Tibial artery (tissue), 4 donors: ENCODE measurements around the gene SDK1.

Experiments
- DNase-seq, 2 donors: peaks; one replicate each; pipeline ENCODE4 v3.0.0-alpha.2; 2019
- H3K27ac ChIP-seq, 2 donors: fragments of 200-600 bp; sonication (generic) in 1 of 2; 1 replicate in 1 of 2; 2 replicates in 1 of 2; pipeline ENCODE4 v1.5.1; 2018 to 2019; ENCODE audit warnings: mild to moderate bottlenecking in 1 of 2
- H3K27me3 ChIP-seq, 2 donors: fragments of 200-600 bp; sonication (generic) in 1 of 2; one replicate each; pipeline versions ENCODE4 v1.5.1 to v1.6.0; 2016 to 2019
- H3K36me3 ChIP-seq, 3 donors: fragments of 200-600 bp; sonication (generic) in 2 of 3; one replicate each; pipeline ENCODE4 v1.5.1; 2016 to 2019; ENCODE audit warnings: mild to moderate bottlenecking in 2 of 3
- H3K4me1 ChIP-seq, 4 donors: fragments of 200-600 bp; sonication (generic) in 2 of 4; 1 replicate in 3 of 4; 2 replicates in 1 of 4; pipeline ENCODE4 v1.5.1; 2016 to 2019
- H3K4me3 ChIP-seq, 2 donors: fragments of 200-600 bp; sonication (generic) in 1 of 2; 1 replicate in 1 of 2; 2 replicates in 1 of 2; pipeline ENCODE4 v1.5.1; 2018 to 2019; ENCODE audit warnings: mild to moderate bottlenecking in 2 of 2
- H3K9me3 ChIP-seq, 3 donors: fragments of 200-600 bp; sonication (generic) in 1 of 3; one replicate each; pipeline ENCODE4 v1.5.1; 2016 to 2019
- CTCF ChIP-seq, 2 experiments: fragments of 200-600 bp in 1 of 2; fragments of 450-650 bp in 1 of 2; IDR thresholded peaks; one replicate each; pipeline ENCODE4 v1.5.1; 2017 to 2019; ENCODE audit warnings: antibody characterized with exemption in 2 of 2, mild to moderate bottlenecking in 1 of 2, moderate library complexity in 1 of 2
- intact Hi-C: fragments of 100-400 bp; cut with DNase I; formaldehyde crosslinking; loops from one replicate; pipeline ENCODE4 v1.15.0; 2023; ENCODE audit warnings: low total_unique reads

SDK1 gene

DNA sequence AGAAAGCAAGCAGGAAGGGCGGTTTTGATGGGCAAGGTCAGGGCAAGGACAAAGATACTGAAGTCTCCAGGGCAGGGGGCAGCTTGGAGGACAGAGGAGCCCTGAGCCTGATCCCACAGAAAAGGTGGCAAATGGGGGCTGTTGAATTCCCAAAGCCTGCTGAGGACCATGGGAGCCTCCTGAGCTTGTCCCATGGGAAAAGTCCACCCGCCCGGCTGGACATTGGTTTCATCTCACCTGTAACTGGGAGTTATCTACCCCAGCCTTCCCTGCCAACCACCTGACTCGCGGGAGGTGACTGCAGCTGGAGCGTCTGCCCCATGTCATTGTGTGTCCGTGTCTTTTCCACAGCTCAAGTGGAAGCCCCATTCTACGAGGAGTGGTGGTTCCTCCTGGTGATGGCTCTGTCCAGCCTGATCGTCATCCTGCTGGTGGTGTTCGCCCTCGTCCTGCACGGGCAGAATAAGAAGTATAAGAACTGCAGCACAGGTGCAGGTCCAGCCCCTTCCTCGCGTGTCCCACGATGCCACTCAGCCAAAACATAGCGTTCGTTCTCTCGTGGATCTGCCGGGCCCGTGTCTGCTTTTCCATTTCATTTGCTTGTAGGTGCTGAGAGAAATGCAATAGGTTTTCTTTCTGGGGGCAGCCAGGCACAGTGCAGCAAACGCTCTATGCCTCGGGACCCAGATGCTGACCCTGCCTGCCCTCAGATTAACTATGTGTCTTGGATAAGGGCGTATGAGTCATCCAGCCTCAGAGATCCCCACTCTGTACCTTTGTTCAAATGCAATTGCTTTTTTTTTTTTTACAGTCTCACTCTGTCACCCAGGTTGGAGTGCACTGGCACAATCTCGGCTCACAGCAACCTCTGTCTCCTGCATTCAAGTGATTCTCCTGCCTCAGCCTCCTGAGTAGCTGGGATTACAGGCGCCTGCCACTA is 936.5 kb downstream of the SDK1 start:
- DNase-seq: peak in 1 of 2 donors; percentile 9
- Histone ChIP-seq H3K36me3 (peaks cover 10 to 32% (median 21%) of the 10 kb centered on the region in 3 donors), H3K9me3 (no peaks in the 10 kb centered on the region), H3K4me3 (no peak overlapping the region), H3K4me1 (no peaks in the 10 kb centered on the region), H3K27ac (no peak overlapping the region), H3K27me3 (no peaks in the 10 kb centered on the region)
- no peak for TF ChIP-seq CTCF (IDR thresholded peaks at IDR 0.05)
- intact Hi-C loops: no loop called here

- Histone ChIP-seq H3K4me3 (no peak overlapping the region), H3K27me3 (no peaks in the 10 kb centered on the region), H3K9me3 (no peaks in the 10 kb centered on the region), H3K36me3 (peaks cover 21 to 36% (median 21%) of the 10 kb centered on the region in 3 donors), H3K4me1 (no peaks in the 10 kb centered on the region), H3K27ac (no peak overlapping the region)
- peak in 1 of 2 donors; percentile 1 for DNase-seq
- no peak for TF ChIP-seq CTCF (IDR thresholded peaks at IDR 0.05)
- intact Hi-C loops: no loop called here
Observed at GRCh38 chr7:4238861-4239260, 937.8 kb downstream of the SDK1 start.

- H3K36me3 ChIP-seq: peaks cover 30 to 46% (median 33%) of the 10 kb centered on the region in 3 donors
- intact Hi-C loops: no loop called here
- no peak overlapping the region for H3K27ac ChIP-seq
- DNase-seq: no peak
- no peak overlapping the region for H3K4me3 ChIP-seq
- H3K4me1 ChIP-seq: no peaks in the 10 kb centered on the region
- H3K9me3 ChIP-seq: peaks cover 0 to 8% (median 5%) of the 10 kb centered on the region in 3 donors
- TF ChIP-seq CTCF (IDR thresholded peaks at IDR 0.05): no peak
- H3K27me3 ChIP-seq: no peaks in the 10 kb centered on the region
Observed at GRCh38 chr7:4240042-4240441, 939.0 kb downstream of the SDK1 start.

GRCh38 chr7:4240520-4241303 is 939.7 kb downstream of the SDK1 start:
- H3K4me3 ChIP-seq: no peak overlapping the region
- no peak for TF ChIP-seq CTCF (IDR thresholded peaks at IDR 0.05)

GRCh38 chr7:4241304-4241612 is 940.2 kb downstream of the SDK1 start:
- no peak for DNase-seq
- H3K27me3 ChIP-seq: no peaks in the 10 kb centered on the region
- H3K4me1 ChIP-seq: no peaks in the 10 kb centered on the region
- no peak overlapping the region for H3K27ac ChIP-seq
- peaks cover 0 to 8% (median 5%) of the 10 kb centered on the region in 3 donors for H3K9me3 ChIP-seq
- TF ChIP-seq CTCF (IDR thresholded peaks at IDR 0.05): no peak
- H3K4me3 ChIP-seq: no peak overlapping the region
- H3K36me3 ChIP-seq: peaks cover 42 to 56% (median 44%) of the 10 kb centered on the region in 3 donors
- intact Hi-C loops: no loop called here

More at GRCh38 chr7:4240520-4241303, 939.7 kb downstream of the SDK1 start:
- intact Hi-C loops: no loop called here
- H3K4me1 ChIP-seq: no peaks in the 10 kb centered on the region
- peak in 1 of 2 donors; percentile 11 for DNase-seq
- peaks cover 36 to 52% (median 40%) of the 10 kb centered on the region in 3 donors for H3K36me3 ChIP-seq
- peaks cover 0 to 8% (median 5%) of the 10 kb centered on the region in 3 donors for H3K9me3 ChIP-seq
- no peaks in the 10 kb centered on the region for H3K27me3 ChIP-seq
- no peak overlapping the region for H3K27ac ChIP-seq
